Epithelial cell of alveolus of lung (primary cell): ENCODE results near the gene RPLP1. TPM values are rescaled to one million over a fixed set of nuclear protein-coding genes. Genes with fewer than 3 reads are reported as not detected.

Source experiments
- total RNA-seq: library from RNA; depleted of rRNA; stranded (reverse); fragments of >200 nt; gene quantifications from 2 replicates; pipeline ENCODE4 v1.2.1, GENCODE V29; 2015

RPLP1 gene
- total RNA-seq, result 719 and 989 TPM in 2 replicates

DNA sequence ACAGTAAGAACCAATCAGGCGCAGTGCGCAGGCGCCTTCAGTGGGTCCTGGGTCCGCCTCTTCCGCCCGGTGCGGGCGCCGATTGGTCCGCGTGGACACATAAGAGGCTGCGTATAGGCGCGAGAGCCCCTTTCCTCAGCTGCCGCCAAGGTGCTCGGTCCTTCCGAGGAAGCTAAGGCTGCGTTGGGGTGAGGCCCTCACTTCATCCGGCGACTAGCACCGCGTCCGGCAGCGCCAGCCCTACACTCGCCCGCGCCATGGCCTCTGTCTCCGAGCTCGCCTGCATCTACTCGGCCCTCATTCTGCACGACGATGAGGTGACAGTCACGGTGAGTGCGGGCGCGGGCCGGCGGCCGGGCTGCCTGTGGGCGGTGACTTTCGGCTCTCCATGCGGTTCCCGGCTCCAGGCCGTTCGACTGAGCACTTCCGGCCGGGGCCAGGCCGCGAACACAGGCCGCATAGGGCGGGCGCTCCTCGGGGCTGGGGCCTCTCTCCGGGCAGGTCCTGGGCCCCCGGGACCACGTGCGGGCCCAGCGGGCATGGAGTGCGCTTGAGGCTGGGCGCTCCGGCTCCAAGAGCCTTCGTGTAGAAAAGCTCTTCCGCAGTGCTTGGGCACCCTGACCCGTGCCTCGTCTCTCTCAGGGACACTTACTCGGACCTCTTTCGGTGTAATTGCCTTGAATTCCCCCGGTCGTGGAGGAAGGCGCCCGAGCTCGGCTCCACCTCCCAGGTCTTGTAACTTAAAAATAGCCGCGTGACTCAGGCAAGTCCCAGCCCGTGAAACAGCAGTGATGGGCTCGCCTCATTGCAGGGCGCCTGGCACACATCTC, at the start of gene RPLP1:
RPLP1 (plus strand) TSS at position 127 of the 830 bp plus-strand sequence; CDS start at position 258, 131 bp downstream.

DNA sequence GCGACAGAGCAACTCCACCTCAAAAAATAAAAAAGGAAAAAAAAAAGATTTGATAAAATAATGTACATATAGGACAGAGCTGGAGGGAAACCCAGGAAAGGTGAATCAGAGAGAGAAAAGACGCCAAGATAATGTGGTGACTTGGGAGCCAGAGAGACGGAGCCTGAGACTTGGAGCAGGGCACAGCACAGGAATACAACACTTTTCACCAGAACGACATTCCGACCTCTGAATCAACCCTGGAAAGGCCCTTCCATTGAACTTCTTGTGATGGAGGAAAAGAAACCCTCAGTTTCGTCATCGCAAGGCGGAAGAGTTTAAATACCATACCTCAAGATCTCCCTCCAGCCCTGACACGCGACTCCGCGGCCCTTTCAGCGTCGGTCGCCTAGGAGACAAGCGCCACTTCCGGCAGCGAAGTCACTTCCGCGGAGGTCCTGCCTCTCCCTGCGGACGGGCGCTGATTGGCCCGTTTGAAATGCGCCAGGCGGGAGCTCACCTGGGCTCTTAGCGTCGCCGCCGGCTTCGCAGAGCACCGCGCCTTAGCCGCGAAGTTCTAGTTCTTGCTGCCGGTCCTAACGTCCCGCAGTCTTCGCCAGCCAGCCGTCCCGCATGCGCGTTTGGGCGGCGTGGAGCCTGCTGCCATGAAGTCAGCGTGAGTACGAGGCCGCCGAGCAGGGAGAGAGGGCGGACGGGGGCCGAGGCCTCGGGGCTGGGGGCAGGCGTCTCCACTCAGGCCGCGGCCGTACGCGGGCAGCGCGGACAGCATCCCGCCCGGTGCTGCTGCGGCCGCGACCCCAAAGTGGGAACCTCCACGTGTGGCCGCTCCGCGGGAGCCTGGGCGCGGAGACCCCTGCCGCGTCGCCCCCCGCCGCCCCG, 38.6 kb upstream of the RPLP1 start, which contains the start of gene KIF23:
KIF23 (plus strand) TSS at position 528 of the 879 bp plus-strand sequence; CDS start at position 645, 117 bp downstream.

Other genes starting within 250 kb of the RPLP1 start
- 1.9 and 11.8 TPM in 2 replicates for gene PAQR5, start 153.9 kb upstream of the RPLP1 start, total RNA-seq
- gene KIF23, start 38.5 kb upstream of the RPLP1 start, total RNA-seq, result 12.9 and 29.2 TPM in 2 replicates